IPS-18c (cell line): ENCODE measurements around the gene ZGPAT.

Experiments used
- H3K4me3 ChIP-seq: 2 replicates; pipeline ENCODE4 v1.7.0; 2013; ENCODE audit warnings: low read depth, mild to moderate bottlenecking, low read length, moderate library complexity; ENCODE audit not compliant: insufficient read depth
- H3K9me3 ChIP-seq: one replicate; pipeline ENCODE4 v1.6.1; 2013; ENCODE audit warnings: mild to moderate bottlenecking, low read length, moderate library complexity; ENCODE audit not compliant: control insufficient read depth, insufficient read depth

Gene ZGPAT

DNA sequence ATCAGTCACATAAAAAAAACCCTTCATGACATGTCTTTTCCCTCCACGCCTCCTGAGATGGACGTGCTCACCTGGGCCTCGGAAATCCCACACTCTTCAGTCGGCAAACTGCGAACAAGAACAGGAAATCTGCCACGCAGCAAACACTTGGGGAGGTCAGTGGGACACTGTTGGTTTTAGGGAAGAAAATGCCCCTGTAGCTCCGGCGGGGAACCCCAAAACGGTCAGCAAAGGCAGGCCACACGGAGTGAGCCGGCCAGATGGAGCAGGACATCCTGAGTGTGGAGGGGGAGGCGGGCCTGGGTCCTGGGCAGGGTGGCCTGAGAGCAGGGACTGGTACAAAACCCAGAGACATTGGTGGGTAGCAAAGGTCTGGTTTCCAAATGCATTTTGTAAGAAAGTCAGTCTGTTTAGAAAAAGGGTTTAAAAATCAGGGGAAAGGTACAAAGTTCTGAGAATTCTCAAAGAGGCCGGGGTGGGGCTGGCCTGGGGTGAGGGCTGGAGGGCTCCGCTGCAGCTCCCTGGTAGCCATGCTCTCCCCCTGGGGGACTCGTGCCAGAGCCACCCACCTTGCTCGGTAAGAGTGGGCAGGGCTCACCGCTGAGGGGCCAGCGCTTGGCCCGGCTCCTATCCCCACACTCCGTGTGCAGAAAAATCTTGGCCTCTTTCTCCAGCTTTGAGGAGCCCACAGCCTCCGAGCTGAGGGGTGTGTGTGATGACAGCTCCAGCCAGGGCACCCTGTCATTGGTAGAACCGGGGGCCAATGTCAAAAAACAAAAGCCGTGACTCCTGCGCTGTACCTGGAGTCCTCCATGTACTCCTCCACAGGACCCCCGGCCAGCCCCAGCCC is 37.0 kb downstream of the ZGPAT start:
- no peak overlapping the region for H3K4me3 ChIP-seq
- no peaks in the 10 kb centered on the region for H3K9me3 ChIP-seq

GRCh38 chr20:63745424-63745805 is 37.6 kb downstream of the ZGPAT start:
- H3K9me3 ChIP-seq, result no peaks in the 10 kb centered on the region
- H3K4me3 ChIP-seq, result no peak overlapping the region

DNA sequence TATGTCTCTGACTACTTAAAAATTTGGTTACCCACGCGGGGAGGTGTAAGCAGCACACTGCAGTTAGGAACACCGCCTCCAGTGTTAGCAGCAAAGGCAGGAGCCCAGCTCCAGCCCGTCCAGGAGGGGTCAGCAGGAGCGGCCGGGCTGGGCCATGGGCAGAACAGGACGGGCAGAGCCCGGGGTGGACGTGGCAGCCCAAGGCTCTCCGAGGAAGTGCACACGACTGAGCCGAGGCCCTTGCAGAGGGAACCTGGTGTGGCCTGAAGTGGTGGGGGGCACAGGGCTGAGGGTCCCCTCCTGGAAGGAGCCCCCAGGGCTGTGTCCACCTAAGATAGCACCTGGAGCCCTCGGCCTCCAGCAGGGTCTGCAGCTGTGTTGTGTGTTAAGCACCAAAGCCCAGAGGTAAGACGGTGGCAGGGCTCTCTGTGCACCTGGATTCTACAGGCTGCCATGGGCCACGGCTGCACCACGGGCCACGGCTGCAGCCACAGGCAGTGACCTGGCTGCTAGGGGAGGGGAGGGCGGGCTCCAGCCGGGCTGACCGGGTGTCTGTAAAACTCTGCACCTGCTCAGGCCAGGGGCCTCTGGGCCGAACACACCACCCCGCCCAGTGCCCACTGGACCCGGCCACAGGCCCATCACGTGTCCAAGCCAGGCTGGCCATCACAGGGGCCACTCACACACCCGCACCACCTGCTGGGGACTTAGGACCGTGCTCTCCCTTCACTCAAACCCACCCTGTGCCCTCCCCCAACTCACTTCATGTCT is 38.3 kb downstream of the ZGPAT start:
- Histone ChIP-seq H3K4me3 (no peak overlapping the region), H3K9me3 (no peaks in the 10 kb centered on the region)

DNA sequence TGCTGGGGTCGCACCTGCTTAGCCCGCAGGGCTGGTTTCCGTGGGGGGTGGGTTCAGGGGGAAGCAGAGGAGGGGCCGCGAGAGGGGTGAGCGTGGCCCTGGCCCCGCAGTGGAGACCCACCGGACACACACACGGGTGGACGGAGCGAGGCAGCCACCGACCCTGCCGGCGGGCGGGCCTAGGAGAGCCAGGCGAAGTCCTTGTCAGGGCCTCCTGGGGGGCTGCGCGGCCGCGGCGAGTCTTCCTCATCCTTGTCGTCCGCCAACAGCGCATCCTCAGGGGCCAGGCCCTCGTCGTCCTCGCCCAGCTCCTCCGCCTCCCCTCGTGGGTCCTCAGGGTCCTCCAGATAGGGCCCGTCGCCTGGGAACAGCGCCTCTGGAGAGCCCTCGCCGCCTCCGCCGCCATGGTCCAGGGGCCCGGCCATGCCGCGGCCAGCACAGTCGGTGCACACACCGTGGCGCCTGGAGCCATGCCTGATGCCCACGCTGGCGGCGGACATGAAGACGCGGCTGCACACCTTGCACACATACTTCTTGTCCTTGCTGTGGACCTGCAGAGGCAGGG is 39.0 kb downstream of the ZGPAT start:
- H3K9me3 ChIP-seq, result no peaks in the 10 kb centered on the region
- H3K4me3 ChIP-seq, result no peak overlapping the region

- H3K4me3 ChIP-seq, result no peak overlapping the region
- H3K9me3 ChIP-seq, result no peaks in the 10 kb centered on the region
Measured at GRCh38 chr20:63747622-63748069, 39.8 kb downstream of the ZGPAT start.

GRCh38 chr20:63748070-63748933 is 40.5 kb downstream of the ZGPAT start:
- no peak overlapping the region for H3K4me3 ChIP-seq
- no peaks in the 10 kb centered on the region for H3K9me3 ChIP-seq

DNA sequence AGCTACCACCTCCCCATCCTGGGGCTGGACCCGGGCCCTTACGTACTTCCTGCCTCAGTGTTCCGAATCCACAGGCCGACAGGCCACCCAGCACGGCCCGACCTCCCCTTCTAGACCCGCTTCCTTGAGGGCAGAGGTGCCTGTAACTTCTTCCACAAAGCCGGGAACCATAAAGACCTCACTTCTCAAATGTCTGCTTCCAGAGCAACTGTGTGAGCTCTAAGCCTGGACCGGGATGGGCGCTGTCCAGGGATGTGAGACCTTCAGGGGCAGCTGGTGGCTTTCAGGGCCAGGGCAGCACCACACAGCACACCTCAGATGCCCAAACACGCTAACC is 41.1 kb downstream of the ZGPAT start:
- no peaks in the 10 kb centered on the region for H3K9me3 ChIP-seq
- no peak overlapping the region for H3K4me3 ChIP-seq

- no peak overlapping the region for H3K4me3 ChIP-seq
- H3K9me3 ChIP-seq, result no peaks in the 10 kb centered on the region
Measured at GRCh38 chr20:63749597-63750508, 42.0 kb downstream of the ZGPAT start.

- Histone ChIP-seq H3K9me3 (no peaks in the 10 kb centered on the region), H3K4me3 (no peak overlapping the region)
Measured at GRCh38 chr20:63750807-63751470, 43.1 kb downstream of the ZGPAT start.

DNA sequence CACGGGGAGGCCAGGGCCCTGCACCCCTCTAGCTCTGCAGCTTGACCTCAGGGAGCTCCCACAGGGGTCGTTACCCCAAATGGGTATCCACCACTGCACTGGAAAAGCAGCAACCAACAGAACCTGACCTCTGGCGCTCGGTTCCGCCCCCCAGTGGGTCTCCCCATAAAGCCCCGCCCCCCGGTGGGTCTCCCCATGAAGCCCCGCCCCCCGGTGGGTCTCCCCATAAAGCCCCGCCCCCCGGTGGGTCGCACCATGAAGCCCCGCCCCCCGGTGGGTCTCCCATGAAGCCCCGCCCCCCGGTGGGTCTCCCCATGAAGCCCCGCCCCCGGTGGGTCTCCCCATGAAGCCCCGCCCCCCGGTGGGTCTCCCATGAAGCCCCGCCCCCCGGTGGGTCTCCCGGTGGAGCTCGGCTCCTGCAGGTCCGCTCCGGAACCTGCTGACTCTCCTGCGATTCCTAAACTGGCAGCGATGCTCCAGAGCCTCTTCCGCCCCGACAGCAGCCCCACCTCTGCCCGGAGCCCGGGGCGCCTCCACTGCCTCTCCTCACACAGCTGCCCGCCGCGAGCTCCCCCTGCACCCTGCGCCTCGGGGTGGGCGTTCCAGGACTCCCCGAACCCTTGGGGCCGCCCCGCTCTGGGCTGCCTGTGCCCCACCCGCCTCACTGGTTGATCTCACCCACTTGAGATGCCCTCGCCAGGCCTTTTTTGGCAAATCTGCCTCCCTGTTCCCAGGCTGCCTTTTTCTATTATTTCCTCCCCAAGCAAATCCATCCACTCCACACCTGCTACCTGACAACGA is 43.8 kb downstream of the ZGPAT start:
- no peaks in the 10 kb centered on the region for H3K9me3 ChIP-seq
- no peak overlapping the region for H3K4me3 ChIP-seq

DNA sequence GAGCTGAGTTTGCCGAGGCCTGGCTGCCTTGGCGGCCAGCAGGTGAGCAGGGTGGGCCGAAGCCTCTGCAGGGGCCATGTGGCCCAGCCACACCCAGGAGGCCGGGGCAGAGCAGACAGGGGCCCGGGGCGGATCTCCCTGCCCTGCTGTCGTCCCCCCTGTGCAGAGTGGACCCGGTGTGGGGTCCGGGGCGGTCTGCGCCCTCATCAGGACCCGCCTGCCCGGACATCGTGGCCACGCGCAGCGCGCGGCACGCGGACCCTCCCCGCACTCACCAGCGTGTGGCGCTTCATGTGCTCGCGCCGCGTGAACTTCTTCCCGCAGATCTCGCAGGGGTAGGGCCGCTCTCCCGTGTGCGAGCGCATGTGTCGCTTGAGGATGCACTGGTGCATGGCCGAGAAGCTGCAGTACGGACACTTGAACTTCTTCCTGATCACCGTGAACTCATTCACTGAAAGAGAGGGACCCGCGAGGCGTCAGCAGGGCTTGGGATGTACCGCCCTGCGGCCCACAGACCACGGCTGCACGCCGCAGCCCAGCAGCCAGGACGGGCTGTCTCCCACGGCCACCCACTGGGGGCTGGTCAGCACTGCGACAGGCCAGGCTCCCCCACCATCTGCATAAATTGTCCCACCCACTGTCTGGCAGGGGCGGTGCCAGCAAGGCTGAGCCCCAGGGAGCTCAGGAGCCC is 44.7 kb downstream of the ZGPAT start:
- H3K9me3 ChIP-seq, result no peaks in the 10 kb centered on the region
- no peak overlapping the region for H3K4me3 ChIP-seq

DNA sequence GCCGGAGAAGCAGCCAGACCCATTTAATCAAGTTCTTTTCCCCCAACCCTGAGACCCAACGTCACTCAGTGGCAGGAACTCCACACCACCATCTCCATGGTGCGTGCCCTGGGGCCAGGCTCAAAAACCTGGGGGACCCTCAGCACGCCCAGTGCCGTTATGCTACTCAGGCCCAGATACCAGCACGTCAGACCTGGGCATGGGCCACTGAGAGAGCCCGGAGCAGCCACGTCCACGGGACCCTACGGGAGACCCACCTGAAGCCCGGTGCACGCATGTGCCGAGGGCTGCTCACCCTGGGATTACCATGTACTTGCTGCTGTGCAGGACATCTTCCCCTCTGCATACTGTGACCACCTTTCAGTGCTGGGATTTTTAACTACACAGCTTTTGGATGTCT is 45.5 kb downstream of the ZGPAT start:
- no peak overlapping the region for H3K4me3 ChIP-seq
- no peaks in the 10 kb centered on the region for H3K9me3 ChIP-seq

DNA sequence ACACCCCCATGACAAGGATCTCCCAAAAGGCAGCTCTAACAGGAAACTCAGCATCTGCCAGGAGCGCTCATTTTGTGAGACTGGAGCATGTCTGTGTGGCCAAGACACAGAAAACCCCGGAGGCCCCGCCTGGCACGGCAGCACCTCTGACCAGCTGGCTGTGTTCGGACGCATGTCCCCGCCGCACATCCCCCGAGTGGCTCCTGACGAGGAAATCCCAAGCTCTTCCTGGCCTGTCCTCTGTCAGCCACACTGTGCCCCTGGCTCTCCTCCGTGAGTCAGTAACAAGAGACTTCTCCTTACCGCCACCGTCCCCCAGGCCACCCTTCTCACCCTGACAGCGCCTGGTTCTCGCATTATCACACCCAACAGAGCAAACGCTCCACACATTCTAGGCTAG is 46.2 kb downstream of the ZGPAT start:
- Histone ChIP-seq H3K9me3 (no peaks in the 10 kb centered on the region), H3K4me3 (no peak overlapping the region)

DNA sequence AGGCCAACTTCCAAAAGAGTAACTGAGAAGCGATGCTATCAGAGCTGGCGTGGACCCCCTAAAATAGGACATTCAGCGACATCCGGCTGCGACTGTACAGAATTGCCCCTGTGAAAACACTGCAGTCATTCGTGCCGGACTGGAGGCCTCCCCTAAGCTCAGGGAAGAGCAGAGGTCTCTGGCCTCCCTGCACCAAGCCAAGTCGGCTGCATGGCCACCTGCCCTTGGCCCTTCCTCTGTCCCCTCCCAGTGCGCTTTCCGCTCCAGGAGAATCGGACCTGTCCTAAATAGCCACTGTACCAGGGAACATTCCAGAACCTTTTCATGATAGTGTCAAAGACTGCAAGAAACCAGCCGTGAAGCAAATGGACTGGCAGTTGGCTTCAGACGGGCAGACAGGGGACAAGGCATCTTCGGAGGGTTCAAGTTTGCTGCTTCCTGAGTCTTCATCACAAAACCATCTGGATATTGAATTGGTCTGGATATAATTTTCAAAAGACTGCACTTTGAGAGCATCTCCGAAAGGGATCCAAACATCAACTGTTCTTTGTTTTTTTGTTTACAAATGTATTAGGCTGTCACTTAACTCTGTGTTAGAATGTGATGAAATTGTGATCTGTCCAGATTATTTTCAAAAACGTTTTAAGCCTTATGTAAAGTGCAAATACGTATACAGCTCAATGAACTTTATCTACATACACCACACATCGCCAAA is 48.3 kb downstream of the ZGPAT start:
- Histone ChIP-seq H3K4me3 (no peak overlapping the region), H3K9me3 (no peaks in the 10 kb centered on the region)
